BJ (cell line): ENCODE measurements around the gene SLFN12L. TPM values are rescaled to one million over a fixed set of nuclear protein-coding genes. Genes with fewer than 3 reads are reported as not detected.

Experiments
- CTCF ChIA-PET: fragments of 350-600 bp; formaldehyde crosslinking; extraction: SDS; loops from one replicate; lab custom pipeline; 2021; ENCODE audit warnings: antibody characterized with exemption, inconsistent platforms; lab: Yijun Ruan, JAX
- POLR2A ChIA-PET: fragments of 300-600 bp; sonication (Branson Sonifier 250); formaldehyde crosslinking; extraction: SDS; loops from one replicate; lab custom pipeline; 2021; ENCODE audit warnings: antibody characterized with exemption; lab: Charles Lee
- DNase-seq: peaks from one replicate; pipeline ENCODE4 v3.0.0-alpha.2; 2011; ENCODE audit warnings: low read depth
- H3K27me3 ChIP-seq: 2 replicates; pipeline ENCODE4 v1.6.0; 2011; ENCODE audit warnings: low read length; ENCODE audit not compliant: control insufficient read depth, insufficient read depth
- H3K36me3 ChIP-seq: 2 replicates; pipeline ENCODE4 v1.5.1; 2011; ENCODE audit warnings: low read length; ENCODE audit not compliant: control insufficient read depth, insufficient read depth
- H3K4me3 ChIP-seq: 2 replicates; pipeline ENCODE4 v1.5.1; 2011; ENCODE audit warnings: low read depth, mild to moderate bottlenecking, control low read depth, low read length
- polyA plus RNA-seq: library from polyadenylated mRNA; depleted of rRNA; stranded (reverse); fragments of >200 nt; gene quantifications from 2 replicates; pipeline ENCODE4 v1.2.3, GENCODE V29; 2011
- TF ChIP-seq, protein P1 (sequence below): IDR thresholded peaks from 2 replicates; pipeline ENCODE4 v1.5.1; 2011; ENCODE audit warnings: low read depth, mild to moderate bottlenecking, control low read depth, inconsistent platforms, low read length, moderate library complexity; ENCODE audit not compliant: insufficient read depth

SLFN12L gene
- polyA plus RNA-seq, 1 experiment: not detected

- H3K4me3 ChIP-seq: no peak overlapping the region
- ChIA-PET CTCF (interaction anchor here (0.6 kb wide), 1 partner anchor 28 kb away, joined by 3 read pairs; no protein-coding TSS in a partner anchor), POLR2A (no interaction called here)
- H3K27me3 ChIP-seq: peaks cover 36% of the 10 kb centered on the region
- TF ChIP-seq, protein P1, sequence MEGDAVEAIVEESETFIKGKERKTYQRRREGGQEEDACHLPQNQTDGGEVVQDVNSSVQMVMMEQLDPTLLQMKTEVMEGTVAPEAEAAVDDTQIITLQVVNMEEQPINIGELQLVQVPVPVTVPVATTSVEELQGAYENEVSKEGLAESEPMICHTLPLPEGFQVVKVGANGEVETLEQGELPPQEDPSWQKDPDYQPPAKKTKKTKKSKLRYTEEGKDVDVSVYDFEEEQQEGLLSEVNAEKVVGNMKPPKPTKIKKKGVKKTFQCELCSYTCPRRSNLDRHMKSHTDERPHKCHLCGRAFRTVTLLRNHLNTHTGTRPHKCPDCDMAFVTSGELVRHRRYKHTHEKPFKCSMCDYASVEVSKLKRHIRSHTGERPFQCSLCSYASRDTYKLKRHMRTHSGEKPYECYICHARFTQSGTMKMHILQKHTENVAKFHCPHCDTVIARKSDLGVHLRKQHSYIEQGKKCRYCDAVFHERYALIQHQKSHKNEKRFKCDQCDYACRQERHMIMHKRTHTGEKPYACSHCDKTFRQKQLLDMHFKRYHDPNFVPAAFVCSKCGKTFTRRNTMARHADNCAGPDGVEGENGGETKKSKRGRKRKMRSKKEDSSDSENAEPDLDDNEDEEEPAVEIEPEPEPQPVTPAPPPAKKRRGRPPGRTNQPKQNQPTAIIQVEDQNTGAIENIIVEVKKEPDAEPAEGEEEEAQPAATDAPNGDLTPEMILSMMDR: no peak
- no peak for DNase-seq
- H3K36me3 ChIP-seq: no peaks in the 10 kb centered on the region
Measured at GRCh38 chr17:35499548-35499947, 37.9 kb downstream of the SLFN12L start.

GRCh38 chr17:35498448-35499178 lies 38.9 kb downstream of the SLFN12L start:
- TF ChIP-seq, protein P1: no peak
- Histone ChIP-seq H3K27me3 (peaks cover 38% of the 10 kb centered on the region), H3K36me3 (no peaks in the 10 kb centered on the region), H3K4me3 (no peak overlapping the region)
- no peak for DNase-seq
- CTCF ChIA-PET: interaction anchor here (0.6 to 0.8 kb wide), 2 partner anchors 14 to 29 kb away, joined by 3 to 4 read pairs; no protein-coding TSS in a partner anchor
- POLR2A ChIA-PET: no interaction called here

DNA sequence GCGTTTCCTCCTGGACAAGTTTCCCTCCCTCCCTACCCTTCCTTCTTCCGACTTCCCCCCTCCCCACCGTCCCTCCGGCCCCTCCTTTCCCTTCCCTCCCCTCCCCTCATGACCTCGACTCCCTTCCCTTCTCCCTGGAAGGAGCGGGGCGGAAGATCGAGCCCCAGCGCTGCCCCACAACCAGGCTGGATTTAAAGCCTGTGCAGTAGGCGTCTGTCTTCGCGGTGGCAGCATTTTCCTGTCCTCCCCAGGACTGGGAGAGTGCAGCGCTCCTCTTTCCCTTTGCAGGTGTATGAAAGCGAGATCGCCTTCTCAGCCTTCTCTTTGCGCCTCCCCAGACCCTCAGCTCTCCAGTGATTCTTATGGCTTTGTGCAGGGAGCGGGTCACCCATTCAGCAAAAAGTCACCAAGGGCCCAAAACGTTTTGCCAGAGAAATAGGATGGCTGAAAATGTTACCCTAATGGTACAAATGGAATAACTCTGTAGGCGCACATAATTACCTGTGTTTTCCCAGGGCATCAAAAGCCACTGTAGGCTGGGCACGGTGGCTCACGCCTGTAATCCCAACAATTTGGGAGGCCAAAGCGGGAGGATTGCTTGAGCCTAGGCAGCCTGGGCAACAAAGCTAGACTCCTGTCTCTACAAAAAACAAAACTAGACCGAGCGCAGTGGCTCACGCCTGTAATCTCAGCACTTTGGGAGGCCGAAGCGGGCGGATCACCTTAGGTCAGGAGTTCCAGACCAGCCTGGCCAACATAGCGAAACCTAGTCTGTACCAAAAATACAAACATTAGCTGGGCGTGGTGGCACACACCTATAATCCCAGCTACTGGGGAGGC lies 40.8 kb downstream of the SLFN12L start:
- TF ChIP-seq, protein P1: no peak
- ChIA-PET CTCF (no interaction called here), POLR2A (no interaction called here)
- H3K36me3 ChIP-seq: no peaks in the 10 kb centered on the region
- no peak for DNase-seq
- peaks cover 41% of the 10 kb centered on the region for H3K27me3 ChIP-seq
- H3K4me3 ChIP-seq: no peak overlapping the region

DNA sequence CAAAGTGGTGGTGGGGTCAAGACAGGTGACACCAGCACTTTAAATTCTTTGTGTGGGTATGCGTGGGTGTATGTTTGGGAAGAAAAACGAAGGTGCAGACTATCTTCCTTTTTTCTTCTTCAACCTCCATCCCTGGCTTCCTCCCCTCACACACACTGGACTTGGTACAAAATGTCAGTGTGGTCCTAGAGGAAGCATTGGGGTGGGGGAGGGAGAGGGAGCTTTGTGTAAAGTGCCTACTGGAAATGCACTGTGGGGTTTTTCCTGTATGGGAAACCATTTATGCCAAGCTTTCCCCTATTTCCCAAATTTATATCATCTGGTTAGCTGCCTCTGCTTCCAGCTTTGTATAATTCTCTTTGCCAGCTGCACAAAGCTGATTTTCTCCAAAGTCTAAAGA lies 44.4 kb downstream of the SLFN12L start:
- POLR2A ChIA-PET: no interaction called here
- DNase-seq: no peak
- peaks cover 52% of the 10 kb centered on the region for H3K27me3 ChIP-seq
- no peaks in the 10 kb centered on the region for H3K36me3 ChIP-seq
- H3K4me3 ChIP-seq: no peak overlapping the region
- TF ChIP-seq, protein P1: no peak
- CTCF ChIA-PET: no interaction called here

- ChIA-PET CTCF (interaction anchor here (0.8 kb wide), 2 partner anchors 12 to 320 kb away, joined by 3 read pairs; no protein-coding TSS in a partner anchor), POLR2A (no interaction called here)
- H3K36me3 ChIP-seq: no peaks in the 10 kb centered on the region
- H3K4me3 ChIP-seq: no peak overlapping the region
- H3K27me3 ChIP-seq: peaks cover 46% of the 10 kb centered on the region
- no peak for DNase-seq
- TF ChIP-seq, protein P1: no peak
Measured at GRCh38 chr17:35491417-35491816, 46.1 kb downstream of the SLFN12L start.
